Liver (tissue), 9 donors: ENCODE results near the gene DOCK2. TPM values are rescaled to one million over a fixed set of nuclear protein-coding genes. Genes with fewer than 3 reads are reported as not detected.

Experiments
- DNase-seq: peaks from one replicate; pipeline ENCODE4 v3.0.0-alpha.2; 2017; ENCODE audit warnings: low spot score
- H3K27ac ChIP-seq, 2 donors: one replicate each; pipeline ENCODE4 v1.7.0; 2013; ENCODE audit warnings: inconsistent platforms in 2 of 2, low read length in 2 of 2, control low read depth in 1 of 2, low read depth in 1 of 2, mild to moderate bottlenecking in 1 of 2
- H3K27me3 ChIP-seq, 4 donors: one replicate each; pipeline versions ENCODE4 v1.6.1 to v1.7.0; 2013; ENCODE audit warnings: low read length in 3 of 4, inconsistent platforms in 1 of 4, mild to moderate bottlenecking in 1 of 4, moderate library complexity in 1 of 4; ENCODE audit not compliant: control insufficient read depth in 4 of 4, insufficient read depth in 4 of 4
- H3K36me3 ChIP-seq, 4 donors: one replicate each; pipeline versions ENCODE4 v1.6.1 to v1.7.0; 2013; ENCODE audit warnings: low read length in 3 of 4, mild to moderate bottlenecking in 3 of 4, low read depth in 1 of 4, moderate library complexity in 1 of 4; ENCODE audit not compliant: control insufficient read depth in 4 of 4, insufficient read depth in 3 of 4
- H3K4me1 ChIP-seq, 4 donors: one replicate each; pipeline versions ENCODE4 v1.6.1 to v1.7.0; 2013; ENCODE audit warnings: low read length in 3 of 4, mild to moderate bottlenecking in 3 of 4, moderate library complexity in 1 of 4; ENCODE audit not compliant: control insufficient read depth in 4 of 4, insufficient read depth in 4 of 4
- H3K4me3 ChIP-seq, 3 donors: one replicate each; pipeline versions ENCODE4 v1.6.1 to v1.7.0; 2013; ENCODE audit warnings: low read length in 3 of 3, control low read depth in 1 of 3, low read depth in 1 of 3, mild to moderate bottlenecking in 1 of 3
- H3K9ac ChIP-seq, 2 donors: one replicate each; pipeline ENCODE4 v1.7.0; 2013; ENCODE audit warnings: low read length in 2 of 2, mild to moderate bottlenecking in 2 of 2, moderate library complexity in 2 of 2, control low read depth in 1 of 2, low read depth in 1 of 2
- H3K9me3 ChIP-seq, 4 donors: one replicate each; pipeline versions ENCODE4 v1.6.1 to v1.7.0; 2013; ENCODE audit warnings: low read length in 3 of 4; ENCODE audit not compliant: control insufficient read depth in 4 of 4
- CTCF ChIP-seq: fragments of 150-350 bp; IDR thresholded peaks from 2 replicates; pipeline ENCODE4 v1.5.1; 2017; ENCODE audit warnings: improper control_type of control experiment, low read depth, low read length; ENCODE audit not compliant: missing input control
- EGR1 ChIP-seq, 2 donors: IDR thresholded peaks; 2 replicates each; pipeline ENCODE4 v1.6.1; 2016 to 2018; ENCODE audit warnings: antibody characterized with exemption in 2 of 2, low read depth in 2 of 2
- FOXA1 ChIP-seq: IDR thresholded peaks from 2 replicates; pipeline ENCODE4 v1.6.1; 2016; ENCODE audit warnings: antibody characterized with exemption
- GABPA ChIP-seq, 2 donors: IDR thresholded peaks in 1 of 2; conservative IDR thresholded peaks in 1 of 2; 2 replicates each; pipeline ENCODE4 v1.6.1; 2016; ENCODE audit warnings: antibody characterized with exemption in 2 of 2, mild to moderate bottlenecking in 1 of 2, moderate library complexity in 1 of 2
- HNF4A ChIP-seq, 2 donors: conservative IDR thresholded peaks; 2 replicates each; pipeline ENCODE4 v1.6.1; 2016; ENCODE audit warnings: antibody characterized with exemption in 2 of 2, mild to moderate bottlenecking in 2 of 2
- NR2F2 ChIP-seq: IDR thresholded peaks from 2 replicates; pipeline ENCODE4 v1.6.1; 2016; ENCODE audit warnings: antibody characterized with exemption
- REST ChIP-seq: IDR thresholded peaks from 2 replicates; pipeline ENCODE4 v1.6.1; 2016; ENCODE audit warnings: antibody characterized with exemption, mild to moderate bottlenecking
- RXRA ChIP-seq, 2 donors: IDR thresholded peaks; 2 replicates each; pipeline ENCODE4 v1.6.1; 2017 to 2018; ENCODE audit warnings: antibody characterized with exemption in 2 of 2, mild to moderate bottlenecking in 1 of 2
- SP1 ChIP-seq: IDR thresholded peaks from 2 replicates; pipeline ENCODE4 v1.6.1; 2018; ENCODE audit warnings: antibody characterized with exemption, mild to moderate bottlenecking
- TAF1 ChIP-seq: conservative IDR thresholded peaks from 2 replicates; pipeline ENCODE4 v1.6.1; 2016; ENCODE audit warnings: antibody characterized with exemption, mild to moderate bottlenecking
- YY1 ChIP-seq: IDR thresholded peaks from 2 replicates; pipeline ENCODE4 v1.6.1; 2016; ENCODE audit warnings: antibody characterized with exemption, mild to moderate bottlenecking
- WGBS: extraction: QIAGEN DNeasy Blood & Tissue Kit; methylation state at CpG from one replicate; pipeline ENCODE4 v1.1.7; 2013; 5-methylcytosine and 5-hydroxymethylcytosine counted together
- polyA plus RNA-seq, 2 donors: library from polyadenylated mRNA; stranded (reverse) in 1 of 2; unstranded in 1 of 2; fragments of 200-250 nt in 1 of 2; fragments of >200 nt in 1 of 2; fragmentation: Nextera tagmentation in 1 of 2; extraction: Ambion mirVana in 1 of 2; gene quantifications; one replicate each; pipeline versions ENCODE4 v1.2.1 to v1.2.3, GENCODE V29; 2013 to 2015
- total RNA-seq, 2 donors: library from RNA; depleted of rRNA; stranded (reverse); fragments of >200 nt; gene quantifications; one replicate each; pipeline ENCODE4 v1.2.3, GENCODE V29; 2014
- TF ChIP-seq, protein P1 (sequence below): IDR thresholded peaks from 2 replicates; pipeline ENCODE4 v1.6.1; 2016; ENCODE audit warnings: antibody characterized with exemption
- TF ChIP-seq, protein P2 (sequence below): IDR thresholded peaks from 2 replicates; pipeline ENCODE4 v1.6.1; 2016; ENCODE audit warnings: antibody characterized with exemption
- donor health status: healthy.
- donor health status: healthy.
- donor health status: healthy.
- donor health status: healthy.
- donor health status: healthy.

Gene DOCK2
- total and polyA plus RNA-seq, 4 donors, result 2.3 to 26.6 (median 8.2) TPM

DNA sequence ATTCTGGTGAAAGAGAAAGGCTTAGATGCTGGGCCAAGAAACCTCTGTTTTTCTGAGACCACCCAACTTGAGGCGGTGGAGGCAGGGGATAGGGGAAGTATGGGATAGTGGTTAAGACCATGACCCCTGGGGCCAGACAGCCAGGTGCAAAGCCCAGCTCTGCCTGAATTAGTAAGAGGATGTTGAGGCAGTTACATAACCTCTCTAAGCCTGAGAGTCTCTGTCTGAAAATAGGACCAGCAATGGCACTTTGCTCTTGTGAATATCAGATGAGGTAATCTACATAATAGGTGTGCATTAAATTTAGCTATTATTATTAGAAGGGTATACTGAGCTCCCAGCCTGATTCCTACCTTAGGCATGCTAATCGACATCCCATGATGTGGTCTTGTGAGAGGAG is 68.2 kb downstream of the DOCK2 start (continued):
- TF ChIP-seq RXRA (IDR thresholded peaks at IDR 0.05), result no peak
- no peak for TF ChIP-seq SP1
- TF ChIP-seq TAF1, result no peak
- TF ChIP-seq REST, result no peak

DNA sequence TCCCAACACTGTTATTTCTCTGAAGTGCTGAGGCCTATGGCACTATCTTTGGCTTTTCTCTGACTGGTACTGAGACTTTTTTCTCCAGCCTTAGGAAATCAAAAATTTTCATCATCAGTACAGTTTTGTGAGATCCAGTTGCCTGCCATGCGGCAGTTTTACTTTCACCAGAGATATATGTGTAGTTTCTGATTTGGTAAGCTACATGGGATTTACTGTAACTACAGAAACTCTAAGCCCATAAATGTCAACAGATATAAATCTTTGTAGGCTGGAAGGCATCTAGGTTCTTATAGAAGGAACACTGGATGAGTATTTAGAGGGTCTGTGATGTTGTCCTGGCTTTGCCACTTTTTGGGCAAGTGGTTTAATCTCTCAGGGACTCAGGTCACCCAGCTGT is 69.0 kb downstream of the DOCK2 start:
- DNase-seq, result no peak
- WGBS, result 92% methylated on average over 1 of the region's 1 CpG
- TF ChIP-seq YY1, result no peak
- TF ChIP-seq EGR1 (IDR thresholded peaks at IDR 0.05; ENCODE audit: low read depth in 2 of 2), result no peak
- TF ChIP-seq RXRA (IDR thresholded peaks at IDR 0.05), result no peak
- no peak for TF ChIP-seq NR2F2
- TF ChIP-seq FOXA1, result no peak
- TF ChIP-seq, protein P1, sequence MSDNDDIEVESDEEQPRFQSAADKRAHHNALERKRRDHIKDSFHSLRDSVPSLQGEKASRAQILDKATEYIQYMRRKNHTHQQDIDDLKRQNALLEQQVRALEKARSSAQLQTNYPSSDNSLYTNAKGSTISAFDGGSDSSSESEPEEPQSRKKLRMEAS, result no peak
- TF ChIP-seq CTCF, result no peak
- TF ChIP-seq, protein P2, sequence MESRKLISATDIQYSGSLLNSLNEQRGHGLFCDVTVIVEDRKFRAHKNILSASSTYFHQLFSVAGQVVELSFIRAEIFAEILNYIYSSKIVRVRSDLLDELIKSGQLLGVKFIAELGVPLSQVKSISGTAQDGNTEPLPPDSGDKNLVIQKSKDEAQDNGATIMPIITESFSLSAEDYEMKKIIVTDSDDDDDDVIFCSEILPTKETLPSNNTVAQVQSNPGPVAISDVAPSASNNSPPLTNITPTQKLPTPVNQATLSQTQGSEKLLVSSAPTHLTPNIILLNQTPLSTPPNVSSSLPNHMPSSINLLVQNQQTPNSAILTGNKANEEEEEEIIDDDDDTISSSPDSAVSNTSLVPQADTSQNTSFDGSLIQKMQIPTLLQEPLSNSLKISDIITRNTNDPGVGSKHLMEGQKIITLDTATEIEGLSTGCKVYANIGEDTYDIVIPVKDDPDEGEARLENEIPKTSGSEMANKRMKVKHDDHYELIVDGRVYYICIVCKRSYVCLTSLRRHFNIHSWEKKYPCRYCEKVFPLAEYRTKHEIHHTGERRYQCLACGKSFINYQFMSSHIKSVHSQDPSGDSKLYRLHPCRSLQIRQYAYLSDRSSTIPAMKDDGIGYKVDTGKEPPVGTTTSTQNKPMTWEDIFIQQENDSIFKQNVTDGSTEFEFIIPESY, result no peak
- Histone ChIP-seq H3K4me3 (no peak overlapping the region), H3K36me3 (peaks cover 0 to 2% (median 0%) of the 10 kb centered on the region in 4 donors), H3K9ac (no peak overlapping the region), H3K4me1 (no peaks in the 10 kb centered on the region), H3K9me3 (no peaks in the 10 kb centered on the region), H3K27ac (no peak overlapping the region), H3K27me3 (peaks cover 0 to 5% (median 0%) of the 10 kb centered on the region in 4 donors)

GRCh38 chr5:169706758-169707450 is 69.8 kb downstream of the DOCK2 start:
- Histone ChIP-seq H3K9ac (no peak overlapping the region), H3K27me3 (peaks cover 0 to 5% (median 0%) of the 10 kb centered on the region in 4 donors), H3K4me1 (no peaks in the 10 kb centered on the region), H3K27ac (no peak overlapping the region), H3K4me3 (no peak overlapping the region), H3K9me3 (no peaks in the 10 kb centered on the region), H3K36me3 (peaks cover 0 to 2% (median 0%) of the 10 kb centered on the region in 4 donors)
- no peak for DNase-seq
- WGBS, result 75% methylated on average over 9 of the region's 9 CpGs
- TF ChIP-seq, protein P2, result no peak
- TF ChIP-seq GABPA (IDR thresholded peaks at IDR 0.05 in 1 of 2, conservative IDR thresholded peaks at IDR 0.05 in 1 of 2) (no peak), REST (no peak), EGR1 (IDR thresholded peaks at IDR 0.05; ENCODE audit: low read depth in 2 of 2) (no peak), HNF4A (conservative IDR thresholded peaks at IDR 0.05) (no peak)
